ENCODE data around the gene USP34.
"Not testable (repeated sequence)": the region's sequence is repeated elsewhere in the genome, so short reads cannot be mapped to it uniquely, and the experiment has no call there.

USP34 gene

GRCh38 chr2:61414674-61415073 is 56.2 kb downstream of the USP34 start:
- H3K27ac ChIP-seq (ENCODE audit: low read depth, low read length): no peak overlapping the region
- H3K36me3 ChIP-seq (ENCODE audit: control insufficient read depth, insufficient read depth, low read length): no peaks in the 10 kb centered on the region
- no peaks in the 10 kb centered on the region for H3K27me3 ChIP-seq (ENCODE audit: control insufficient read depth, insufficient read depth, low read length)
- no peak overlapping the region for H3K9ac ChIP-seq (ENCODE audit: low read length)
- peaks cover 2% of the 10 kb centered on the region for H3K4me1 ChIP-seq (ENCODE audit: control insufficient read depth, insufficient read depth, low read length)
- no peak overlapping the region for H3K4me3 ChIP-seq (ENCODE audit: low read length)

DNA sequence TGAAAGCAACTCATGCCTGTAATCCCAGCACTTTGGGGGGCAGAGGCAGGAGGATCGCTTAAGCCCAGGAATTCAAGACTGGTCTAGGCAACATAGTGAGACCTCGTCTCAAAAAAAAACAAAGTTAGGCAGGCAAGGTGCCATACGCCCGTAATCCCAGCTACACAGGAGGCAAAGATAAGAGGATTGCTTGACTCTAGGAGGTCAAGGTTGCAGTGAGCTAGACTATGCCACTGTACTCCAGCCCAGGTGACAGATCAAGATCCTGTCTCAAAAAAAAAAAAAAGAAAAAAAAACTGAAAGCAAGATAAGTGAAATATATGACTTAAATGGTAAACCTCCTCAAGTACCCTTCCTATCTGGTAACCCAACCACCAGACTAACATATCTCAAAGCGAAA is 59.8 kb downstream of the USP34 start:
- Histone ChIP-seq H3K4me1 (ENCODE audit: control insufficient read depth, insufficient read depth, low read length) (peaks cover 2% of the 10 kb centered on the region), H3K9ac (ENCODE audit: low read length) (no peak overlapping the region), H3K27me3 (ENCODE audit: control insufficient read depth, insufficient read depth, low read length) (no peaks in the 10 kb centered on the region), H3K36me3 (ENCODE audit: control insufficient read depth, insufficient read depth, low read length) (no peaks in the 10 kb centered on the region), H3K27ac (ENCODE audit: low read depth, low read length) (no peak overlapping the region), H3K4me3 (ENCODE audit: low read length) (no peak overlapping the region)

DNA sequence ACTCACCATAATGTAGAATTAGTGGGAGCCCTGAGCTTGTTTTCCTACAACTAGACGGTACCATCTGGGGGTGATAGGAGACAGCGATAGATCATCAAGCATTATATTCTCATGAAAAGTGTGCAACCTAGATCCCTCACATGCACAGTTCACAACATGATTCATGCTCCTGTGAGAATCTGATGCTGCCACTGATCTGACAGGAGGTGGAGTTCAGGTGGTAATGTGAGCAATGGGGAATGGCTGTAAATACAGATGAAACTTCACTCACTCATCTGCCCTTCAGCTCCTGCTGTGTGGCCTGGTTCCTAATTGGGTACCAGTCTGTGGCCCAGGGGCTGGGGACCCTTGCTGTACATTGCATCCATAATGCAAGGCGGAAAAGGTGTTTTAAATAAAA is 60.7 kb downstream of the USP34 start:
- Histone ChIP-seq H3K27ac (ENCODE audit: low read depth, low read length) (no peak overlapping the region), H3K9ac (ENCODE audit: low read length) (no peak overlapping the region), H3K4me3 (ENCODE audit: low read length) (no peak overlapping the region), H3K4me1 (ENCODE audit: control insufficient read depth, insufficient read depth, low read length) (peaks cover 2% of the 10 kb centered on the region), H3K27me3 (ENCODE audit: control insufficient read depth, insufficient read depth, low read length) (no peaks in the 10 kb centered on the region), H3K36me3 (ENCODE audit: control insufficient read depth, insufficient read depth, low read length) (no peaks in the 10 kb centered on the region)

DNA sequence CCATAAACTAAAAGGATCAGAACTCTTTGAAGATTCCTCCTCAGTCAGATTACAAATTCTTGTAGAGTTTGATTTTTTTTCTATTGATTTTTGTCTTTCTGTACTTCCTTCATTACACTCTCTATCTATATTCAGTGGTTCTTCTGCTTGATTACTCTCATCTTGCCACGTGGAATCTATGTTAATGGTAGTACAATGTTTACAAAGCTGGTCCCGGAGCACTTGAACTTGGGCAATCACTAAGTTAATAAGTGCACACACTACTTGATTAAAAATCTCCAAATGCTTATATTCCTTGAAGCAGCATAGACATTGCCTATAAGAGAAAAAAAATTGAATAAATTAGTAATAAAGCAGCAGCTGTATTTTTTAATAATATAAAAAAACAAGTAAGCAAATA is 65.1 kb downstream of the USP34 start:
- Histone ChIP-seq H3K4me1 (ENCODE audit: control insufficient read depth, insufficient read depth, low read length) (no peaks in the 10 kb centered on the region), H3K27me3 (ENCODE audit: control insufficient read depth, insufficient read depth, low read length) (no peaks in the 10 kb centered on the region), H3K9ac (ENCODE audit: low read length) (no peak overlapping the region), H3K4me3 (ENCODE audit: low read length) (no peak overlapping the region), H3K27ac (ENCODE audit: low read depth, low read length) (no peak overlapping the region), H3K36me3 (ENCODE audit: control insufficient read depth, insufficient read depth, low read length) (no peaks in the 10 kb centered on the region)

- Histone ChIP-seq H3K4me1 (ENCODE audit: control insufficient read depth, insufficient read depth, low read length) (no peaks in the 10 kb centered on the region), H3K36me3 (ENCODE audit: control insufficient read depth, insufficient read depth, low read length) (no peaks in the 10 kb centered on the region), H3K4me3 (ENCODE audit: low read length) (no peak overlapping the region)
Observed at GRCh38 chr2:61404438-61404837, 66.4 kb downstream of the USP34 start.

GRCh38 chr2:61398413-61398812 is 72.5 kb downstream of the USP34 start:
- Histone ChIP-seq H3K36me3 (ENCODE audit: control insufficient read depth, insufficient read depth, low read length) (no peaks in the 10 kb centered on the region), H3K27ac (ENCODE audit: low read depth, low read length) (no peak overlapping the region), H3K4me1 (ENCODE audit: control insufficient read depth, insufficient read depth, low read length) (no peaks in the 10 kb centered on the region), H3K9ac (ENCODE audit: low read length) (no peak overlapping the region), H3K4me3 (ENCODE audit: low read length) (no peak overlapping the region), H3K27me3 (ENCODE audit: control insufficient read depth, insufficient read depth, low read length) (no peaks in the 10 kb centered on the region)

More at GRCh38 chr2:61404438-61404837, 66.4 kb downstream of the USP34 start:
- H3K27ac ChIP-seq (ENCODE audit: low read depth, low read length): no peak overlapping the region
- H3K9ac ChIP-seq (ENCODE audit: low read length): no peak overlapping the region
- H3K27me3 ChIP-seq (ENCODE audit: control insufficient read depth, insufficient read depth, low read length): no peaks in the 10 kb centered on the region

GRCh38 chr2:61396005-61396404 is 74.9 kb downstream of the USP34 start:
- H3K36me3 ChIP-seq (ENCODE audit: control insufficient read depth, insufficient read depth, low read length): no peaks in the 10 kb centered on the region

DNA sequence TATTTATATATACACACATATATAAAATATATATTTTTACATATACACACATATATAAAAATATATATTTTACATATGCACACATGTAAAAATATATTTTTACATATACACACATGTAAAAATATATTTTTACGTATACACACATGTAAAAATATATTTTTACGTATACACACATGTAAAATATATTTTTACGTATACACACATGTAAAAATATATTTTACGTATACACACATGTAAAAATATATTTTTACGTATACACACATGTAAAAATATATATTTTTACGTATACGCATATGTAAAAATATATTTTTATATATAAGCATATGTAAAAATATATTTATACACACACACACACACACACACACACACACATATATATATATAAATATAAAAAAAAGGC is 83.3 kb downstream of the USP34 start:
- H3K27ac ChIP-seq (ENCODE audit: low read depth, low read length); H3K4me1 ChIP-seq (ENCODE audit: control insufficient read depth, insufficient read depth, low read length); H3K27me3 ChIP-seq (ENCODE audit: control insufficient read depth, insufficient read depth, low read length); H3K9ac ChIP-seq (ENCODE audit: low read length); H3K4me3 ChIP-seq (ENCODE audit: low read length); H3K36me3 ChIP-seq (ENCODE audit: control insufficient read depth, insufficient read depth, low read length): not testable (repeated sequence)

More at GRCh38 chr2:61396005-61396404, 74.9 kb downstream of the USP34 start:
- no peaks in the 10 kb centered on the region for H3K4me1 ChIP-seq (ENCODE audit: control insufficient read depth, insufficient read depth, low read length)
- no peak overlapping the region for H3K27ac ChIP-seq (ENCODE audit: low read depth, low read length)
- no peak overlapping the region for H3K4me3 ChIP-seq (ENCODE audit: low read length)
- no peaks in the 10 kb centered on the region for H3K27me3 ChIP-seq (ENCODE audit: control insufficient read depth, insufficient read depth, low read length)
- H3K9ac ChIP-seq (ENCODE audit: low read length): no peak overlapping the region

DNA sequence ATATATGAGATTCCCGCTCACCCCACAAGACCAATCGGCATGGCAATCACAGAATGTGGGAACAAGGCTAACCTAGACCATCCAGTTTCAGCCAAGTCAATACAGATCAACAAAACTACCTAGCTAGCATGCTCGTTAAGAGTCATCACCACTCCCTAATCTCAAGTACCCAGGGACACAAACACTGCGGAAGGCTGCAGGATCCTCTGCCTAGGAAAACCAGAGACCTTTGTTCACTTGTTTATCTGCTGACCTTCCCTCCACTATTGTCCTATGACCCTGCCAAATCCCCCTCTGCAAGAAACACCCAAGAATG is 90.0 kb downstream of the USP34 start:
- not testable (repeated sequence) for H3K4me3 ChIP-seq (ENCODE audit: low read length); H3K36me3 ChIP-seq (ENCODE audit: control insufficient read depth, insufficient read depth, low read length); H3K27me3 ChIP-seq (ENCODE audit: control insufficient read depth, insufficient read depth, low read length); H3K9ac ChIP-seq (ENCODE audit: low read length); H3K4me1 ChIP-seq (ENCODE audit: control insufficient read depth, insufficient read depth, low read length); H3K27ac ChIP-seq (ENCODE audit: low read depth, low read length)

- H3K4me1 ChIP-seq (ENCODE audit: control insufficient read depth, insufficient read depth, low read length): no peaks in the 10 kb centered on the region
- no peak overlapping the region for H3K9ac ChIP-seq (ENCODE audit: low read length)
- H3K27me3 ChIP-seq (ENCODE audit: control insufficient read depth, insufficient read depth, low read length): no peaks in the 10 kb centered on the region
- H3K4me3 ChIP-seq (ENCODE audit: low read length): no peak overlapping the region
- H3K36me3 ChIP-seq (ENCODE audit: control insufficient read depth, insufficient read depth, low read length): peaks cover 3% of the 10 kb centered on the region
- H3K27ac ChIP-seq (ENCODE audit: low read depth, low read length): no peak overlapping the region
Observed at GRCh38 chr2:61380056-61380881, 90.6 kb downstream of the USP34 start.

DNA sequence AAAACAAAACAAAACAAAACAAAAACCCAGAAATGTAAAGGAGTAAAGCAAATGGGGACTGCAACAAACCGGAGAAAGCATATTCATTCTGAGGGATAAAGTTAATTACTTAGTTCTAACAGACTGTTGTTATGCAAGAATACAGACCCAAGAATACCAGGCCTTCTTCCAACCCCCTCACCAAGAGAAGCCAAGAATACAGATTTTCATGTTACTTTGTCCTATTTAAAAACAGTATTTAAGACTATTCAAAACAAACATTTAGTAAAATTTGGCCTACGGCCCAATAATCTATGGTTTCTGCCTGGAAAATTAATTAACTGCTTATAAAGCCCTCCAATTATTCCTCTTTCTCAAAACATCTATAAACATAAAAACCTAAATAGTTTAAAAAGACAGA is 91.4 kb downstream of the USP34 start:
- no peak overlapping the region for H3K4me3 ChIP-seq (ENCODE audit: low read length)
- no peaks in the 10 kb centered on the region for H3K4me1 ChIP-seq (ENCODE audit: control insufficient read depth, insufficient read depth, low read length)
- peaks cover 3% of the 10 kb centered on the region for H3K36me3 ChIP-seq (ENCODE audit: control insufficient read depth, insufficient read depth, low read length)
- no peak overlapping the region for H3K27ac ChIP-seq (ENCODE audit: low read depth, low read length)
- H3K9ac ChIP-seq (ENCODE audit: low read length): no peak overlapping the region
- H3K27me3 ChIP-seq (ENCODE audit: control insufficient read depth, insufficient read depth, low read length): no peaks in the 10 kb centered on the region

DNA sequence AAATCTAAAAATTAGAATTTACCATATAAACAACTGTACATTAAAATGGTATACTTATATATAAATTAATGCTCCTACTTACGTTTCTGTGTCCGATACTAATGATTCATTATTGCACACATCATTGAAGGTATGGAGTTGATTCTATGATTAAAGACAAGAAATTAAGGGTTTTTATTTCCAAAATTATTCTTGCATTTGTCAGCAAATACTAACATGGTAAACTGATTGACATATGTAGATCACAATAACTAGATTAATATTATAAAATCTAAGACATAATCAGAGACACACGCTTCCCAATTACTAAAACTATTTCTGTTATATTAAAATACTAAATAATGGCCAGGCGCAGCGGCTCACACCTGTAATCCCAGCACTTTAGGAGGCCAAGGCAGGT is 92.6 kb downstream of the USP34 start:
- Histone ChIP-seq H3K9ac (ENCODE audit: low read length) (no peak overlapping the region), H3K27me3 (ENCODE audit: control insufficient read depth, insufficient read depth, low read length) (no peaks in the 10 kb centered on the region), H3K4me3 (ENCODE audit: low read length) (no peak overlapping the region), H3K4me1 (ENCODE audit: control insufficient read depth, insufficient read depth, low read length) (no peaks in the 10 kb centered on the region), H3K36me3 (ENCODE audit: control insufficient read depth, insufficient read depth, low read length) (peaks cover 3% of the 10 kb centered on the region), H3K27ac (ENCODE audit: low read depth, low read length) (no peak overlapping the region)

DNA sequence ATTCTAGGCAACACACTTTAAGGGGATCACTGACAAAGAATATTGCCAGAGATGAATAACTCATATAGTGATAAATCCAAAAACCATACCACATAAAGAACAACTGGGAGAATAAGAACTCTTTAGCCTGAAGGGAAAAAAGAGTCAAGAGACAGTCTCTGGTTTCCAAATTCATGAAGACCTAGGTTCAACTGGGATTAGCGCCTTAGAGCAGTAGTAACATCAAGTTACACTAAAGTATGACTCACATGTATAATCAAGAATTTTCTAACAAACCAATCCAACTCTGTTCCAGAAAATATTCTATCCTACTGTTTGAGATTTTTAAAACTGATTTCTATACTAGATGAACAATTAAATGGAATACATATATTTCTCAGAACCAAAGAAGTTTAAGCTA is 93.8 kb downstream of the USP34 start:
- no peaks in the 10 kb centered on the region for H3K27me3 ChIP-seq (ENCODE audit: control insufficient read depth, insufficient read depth, low read length)
- no peaks in the 10 kb centered on the region for H3K4me1 ChIP-seq (ENCODE audit: control insufficient read depth, insufficient read depth, low read length)
- no peak overlapping the region for H3K27ac ChIP-seq (ENCODE audit: low read depth, low read length)
- no peak overlapping the region for H3K9ac ChIP-seq (ENCODE audit: low read length)
- no peak overlapping the region for H3K4me3 ChIP-seq (ENCODE audit: low read length)
- peaks cover 3% of the 10 kb centered on the region for H3K36me3 ChIP-seq (ENCODE audit: control insufficient read depth, insufficient read depth, low read length)
